Caco-2 (cell line): Measurements from ENCODE around the gene TMEM170A. TPM values are rescaled to one million over a fixed set of nuclear protein-coding genes. Genes with fewer than 3 reads are reported as not detected.
A peak's percentile ranks its signal among the peaks of the same experiment; 100 is the strongest.

ENCODE experiments used
- Bru-seq: library from RNA; stranded (reverse); fragments of 400-500 nt; gene quantifications from one replicate; lab custom pipeline; 2021; lab: Mats Ljungman, UMichigan
- BruChase-seq, 2 experiments: library from RNA; stranded (reverse); fragments of 400-500 nt; gene quantifications; one replicate each; lab custom pipeline; 2021; lab: Mats Ljungman, UMichigan
- BruUV-seq: library from RNA; stranded (reverse); fragments of 400-500 nt; replicated peaks from 2 replicates; lab custom pipeline; 2021; lab: Mats Ljungman, UMichigan
- CTCF ChIA-PET: fragments of 300-600 bp; sonication (Branson Sonifier 250); formaldehyde crosslinking; loops from one replicate; lab custom pipeline; 2022; ENCODE audit warnings: antibody characterized with exemption; lab: Charles Lee
- POLR2A ChIA-PET: fragments of 300-600 bp; sonication (Branson Sonifier 250); formaldehyde crosslinking; loops from one replicate; lab custom pipeline; 2022; ENCODE audit warnings: antibody characterized with exemption; lab: Charles Lee
- DNase-seq, 2 experiments: peaks; one replicate each; pipeline versions ENCODE4 v3.0.0 to v3.0.0-alpha.2; 2020 to 2022
- H3K27me3 ChIP-seq: replicated peaks from 2 replicates; pipeline ENCODE4 v1.6.0; 2011; ENCODE audit warnings: low read length; ENCODE audit not compliant: control insufficient read depth, insufficient read depth
- H3K36me3 ChIP-seq: 2 replicates; pipeline ENCODE4 v1.5.1; 2011; ENCODE audit warnings: low read length; ENCODE audit not compliant: control insufficient read depth, insufficient read depth
- H3K4me1 ChIP-seq: fragments of 250-450 bp; sonication (Bioruptor Pico); 2 replicates; pipeline ENCODE4 v1.5.1; 2020; ENCODE audit warnings: mild to moderate bottlenecking
- H3K4me3 ChIP-seq: 2 replicates; pipeline ENCODE4 v1.5.1; 2011; ENCODE audit warnings: low read depth, mild to moderate bottlenecking, control low read depth, low read length
- H3K9me3 ChIP-seq: fragments of 250-450 bp; sonication (Bioruptor Pico); 2 replicates; pipeline ENCODE4 v1.5.1; 2020; ENCODE audit warnings: mild to moderate bottlenecking, moderate library complexity
- H3K27ac Mint-ChIP-seq: one replicate; pipeline ENCODE4 v1.8.0; 2022; ENCODE audit warnings: mixed read lengths; ENCODE audit not compliant: unreplicated experiment
- H3K27me3 Mint-ChIP-seq: one replicate; pipeline ENCODE4 v1.8.0; 2022; ENCODE audit warnings: mixed read lengths; ENCODE audit not compliant: insufficient read depth, unreplicated experiment
- H3K36me3 Mint-ChIP-seq: one replicate; pipeline ENCODE4 v1.8.0; 2022; ENCODE audit warnings: mild to moderate bottlenecking, mixed read lengths; ENCODE audit not compliant: insufficient read depth, unreplicated experiment
- H3K4me1 Mint-ChIP-seq: one replicate; pipeline ENCODE4 v1.8.0; 2022; ENCODE audit warnings: low read depth, mixed read lengths; ENCODE audit not compliant: unreplicated experiment
- H3K4me3 Mint-ChIP-seq: one replicate; pipeline ENCODE4 v1.8.0; 2022; ENCODE audit warnings: mild to moderate bottlenecking, moderate library complexity, mixed read lengths; ENCODE audit not compliant: unreplicated experiment
- H3K9me3 Mint-ChIP-seq: one replicate; pipeline ENCODE4 v1.8.0; 2022; ENCODE audit warnings: mixed read lengths; ENCODE audit not compliant: unreplicated experiment
- intact Hi-C: fragments of 100-400 bp; cut with micrococcal nuclease; formaldehyde crosslinking; loops from one replicate; pipeline ENCODE4 v1.10.0; 2022; ENCODE audit not compliant: unreplicated experiment
- long read RNA-seq: library from polyadenylated mRNA; stranded (forward); transcript quantifications from one replicate; pipeline ENCODE4 v2.0.0, GENCODE V29; 2022
- total RNA-seq: library from RNA; stranded (reverse); gene quantifications from 2 replicates; pipeline ENCODE4 v1.2.3, GENCODE V29; 2022
- TF ChIP-seq, protein P1 (sequence below), 2 experiments: fragments of 200-600 bp in 1 of 2; IDR thresholded peaks; 1 replicate in 1 of 2; 2 replicates in 1 of 2; pipeline versions ENCODE4 v1.5.1 to v1.8.0; 2011 to 2022; ENCODE audit warnings: antibody characterized with exemption in 1 of 2, control low read depth in 1 of 2, inconsistent platforms in 1 of 2, low read depth in 1 of 2, low read length in 1 of 2, mild to moderate bottlenecking in 1 of 2, moderate library complexity in 1 of 2; ENCODE audit not compliant: insufficient read depth in 1 of 2, severe bottlenecking in 1 of 2, unreplicated experiment in 1 of 2

The TMEM170A gene, protein sequence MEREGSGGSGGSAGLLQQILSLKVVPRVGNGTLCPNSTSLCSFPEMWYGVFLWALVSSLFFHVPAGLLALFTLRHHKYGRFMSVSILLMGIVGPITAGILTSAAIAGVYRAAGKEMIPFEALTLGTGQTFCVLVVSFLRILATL
- 57.4 and 63.6 TPM in 2 replicates for total RNA-seq
- percentile 89 among the genes with signal in this experiment for Bru-seq, nascent RNA
- BruChase-seq, experiment 1, labeled RNA remaining after a 2-hour chase: percentile 99 among the genes with signal in this experiment
- percentile 98 among the genes with signal in this experiment for BruChase-seq, experiment 2, labeled RNA remaining after a 6-hour chase
- long read RNA-seq, full-length matches to known transcripts: 22 of 36 reads
- long read RNA-seq, partial matches to known transcripts: 0 of 36 reads
- long read RNA-seq, other reads (novel, unspliced or antisense): 14 of 36 reads

GRCh38 chr16:75464122-75464918, at the start of gene TMEM170A:
TMEM170A (minus strand) TSS chr16:75464689; CDS start chr16:75464600, 89 bp downstream.
- no peaks in the 10 kb centered on the region for H3K27me3 Mint-ChIP-seq
- Histone ChIP-seq H3K9me3 (no peaks in the 10 kb centered on the region), H3K36me3 (peaks cover 2% of the 10 kb centered on the region), H3K4me3 (peak within 1 kb of the TSS; percentile 100), H3K4me1 (peaks cover 5% of the 10 kb centered on the region), H3K27me3 (no peaks in the 10 kb centered on the region)
- peak within 1 kb of the TSS; percentile 84 for H3K4me3 Mint-ChIP-seq
- peaks cover 24% of the 10 kb centered on the region for H3K36me3 Mint-ChIP-seq
- H3K4me1 Mint-ChIP-seq: peaks cover 12% of the 10 kb centered on the region
- CTCF ChIA-PET: interaction anchor here (0.8 to 2.5 kb wide), 8 partner anchors 11 to 265 kb away, joined by 3 to 15 read pairs (median 4); partner anchors contain the start of genes CFDP1 and CHST6
- DNase-seq: peak; percentile 99 to 100
- TSS peak; percentile 79 for BruUV-seq
- peak within 1 kb of the TSS; percentile 79 for H3K27ac Mint-ChIP-seq
- TF ChIP-seq, protein P1, sequence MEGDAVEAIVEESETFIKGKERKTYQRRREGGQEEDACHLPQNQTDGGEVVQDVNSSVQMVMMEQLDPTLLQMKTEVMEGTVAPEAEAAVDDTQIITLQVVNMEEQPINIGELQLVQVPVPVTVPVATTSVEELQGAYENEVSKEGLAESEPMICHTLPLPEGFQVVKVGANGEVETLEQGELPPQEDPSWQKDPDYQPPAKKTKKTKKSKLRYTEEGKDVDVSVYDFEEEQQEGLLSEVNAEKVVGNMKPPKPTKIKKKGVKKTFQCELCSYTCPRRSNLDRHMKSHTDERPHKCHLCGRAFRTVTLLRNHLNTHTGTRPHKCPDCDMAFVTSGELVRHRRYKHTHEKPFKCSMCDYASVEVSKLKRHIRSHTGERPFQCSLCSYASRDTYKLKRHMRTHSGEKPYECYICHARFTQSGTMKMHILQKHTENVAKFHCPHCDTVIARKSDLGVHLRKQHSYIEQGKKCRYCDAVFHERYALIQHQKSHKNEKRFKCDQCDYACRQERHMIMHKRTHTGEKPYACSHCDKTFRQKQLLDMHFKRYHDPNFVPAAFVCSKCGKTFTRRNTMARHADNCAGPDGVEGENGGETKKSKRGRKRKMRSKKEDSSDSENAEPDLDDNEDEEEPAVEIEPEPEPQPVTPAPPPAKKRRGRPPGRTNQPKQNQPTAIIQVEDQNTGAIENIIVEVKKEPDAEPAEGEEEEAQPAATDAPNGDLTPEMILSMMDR (IDR thresholded peaks at IDR 0.05; ENCODE audit: insufficient read depth in 1 of 2, low read depth in 1 of 2, low read length in 1 of 2, severe bottlenecking in 1 of 2, unreplicated experiment in 1 of 2): peak; percentile 100
- intact Hi-C loops: loop anchor here (1.0 to 2.0 kb wide), 6 partner anchors 18 to 265 kb away; partner anchors contain the start of genes ADAT1 and CFDP1
- no peaks in the 10 kb centered on the region for H3K9me3 Mint-ChIP-seq
- POLR2A ChIA-PET: interaction anchor here (0.9 to 1.3 kb wide), 4 partner anchors 30 to 183 kb away, joined by 3 to 10 read pairs (median 6); partner anchors contain the start of genes KARS1 and TERF2IP

GRCh38 chr16:75506574-75506973, 42.1 kb upstream of the TMEM170A start:
- CTCF ChIA-PET: no interaction called here
- no peaks in the 10 kb centered on the region for H3K9me3 Mint-ChIP-seq
- TF ChIP-seq, protein P1 (IDR thresholded peaks at IDR 0.05; ENCODE audit: insufficient read depth in 1 of 2, low read depth in 1 of 2, low read length in 1 of 2, severe bottlenecking in 1 of 2, unreplicated experiment in 1 of 2): no peak

GRCh38 chr16:75506107-75506506, 41.6 kb upstream of the TMEM170A start:
- no peaks in the 10 kb centered on the region for H3K4me1 Mint-ChIP-seq
- no peaks in the 10 kb centered on the region for H3K4me1 ChIP-seq
- DNase-seq: no peak

More at GRCh38 chr16:75506574-75506973, 42.1 kb upstream of the TMEM170A start:
- H3K27me3 ChIP-seq: no peaks in the 10 kb centered on the region
- intact Hi-C loops: no loop called here
- Mint-ChIP-seq H3K27me3 (peaks cover 9% of the 10 kb centered on the region), H3K27ac (no peak overlapping the region), H3K4me1 (no peaks in the 10 kb centered on the region), H3K4me3 (no peak overlapping the region), H3K36me3 (no peaks in the 10 kb centered on the region)
- no peaks in the 10 kb centered on the region for H3K9me3 ChIP-seq
- DNase-seq: no peak
- no peak overlapping the region for H3K4me3 ChIP-seq
- BruUV-seq: no TSS peak
- POLR2A ChIA-PET: no interaction called here
- no peaks in the 10 kb centered on the region for H3K4me1 ChIP-seq
- no peaks in the 10 kb centered on the region for H3K36me3 ChIP-seq

More at GRCh38 chr16:75506107-75506506, 41.6 kb upstream of the TMEM170A start:
- Histone ChIP-seq H3K4me3 (no peak overlapping the region), H3K36me3 (no peaks in the 10 kb centered on the region), H3K9me3 (no peaks in the 10 kb centered on the region), H3K27me3 (no peaks in the 10 kb centered on the region)
- peaks cover 9% of the 10 kb centered on the region for H3K27me3 Mint-ChIP-seq
- CTCF ChIA-PET: no interaction called here
- no TSS peak for BruUV-seq
- H3K27ac Mint-ChIP-seq: no peak overlapping the region
- TF ChIP-seq, protein P1 (IDR thresholded peaks at IDR 0.05; ENCODE audit: insufficient read depth in 1 of 2, low read depth in 1 of 2, low read length in 1 of 2, severe bottlenecking in 1 of 2, unreplicated experiment in 1 of 2): no peak
- H3K9me3 Mint-ChIP-seq: no peaks in the 10 kb centered on the region
- intact Hi-C loops: no loop called here
- H3K4me3 Mint-ChIP-seq: no peak overlapping the region
- no peaks in the 10 kb centered on the region for H3K36me3 Mint-ChIP-seq
- POLR2A ChIA-PET: no interaction called here
